Stimulated activated CD4-positive, alpha-beta T cell treated with anti-CD3 and anti-CD28 coated beads, Interleukin-12 subunit alpha, Interleukin-12 subunit beta, amount 100 ng/mL, for 4 hours (primary cell): ENCODE results near the gene APBB3.

Source experiments
- DNase-seq: peaks from one replicate; pipeline ENCODE4 v3.0.0-alpha.2; 2020

APBB3 gene

GRCh38 chr5:140573683-140574082 lies 9.3 kb upstream of the APBB3 start:
- no peak for DNase-seq

GRCh38 chr5:140571105-140571504 lies 6.7 kb upstream of the APBB3 start:
- DNase-seq = no peak

GRCh38 chr5:140570488-140570887 lies 6.1 kb upstream of the APBB3 start:
- no peak for DNase-seq

GRCh38 chr5:140570058-140570457 lies 5.7 kb upstream of the APBB3 start:
- no peak for DNase-seq

GRCh38 chr5:140569197-140569596 lies 4.8 kb upstream of the APBB3 start:
- no peak for DNase-seq

GRCh38 chr5:140568443-140569063 lies 4.2 kb upstream of the APBB3 start:
- no peak for DNase-seq

GRCh38 chr5:140567871-140568270 lies 3.5 kb upstream of the APBB3 start:
- no peak for DNase-seq

- DNase-seq = no peak
These were observed 2.9 kb upstream of the APBB3 start for GRCh38 chr5:140567136-140567818.

GRCh38 chr5:140566665-140567064 lies 2.3 kb upstream of the APBB3 start:
- DNase-seq = no peak

GRCh38 chr5:140565780-140566095 lies 1.3 kb upstream of the APBB3 start:
- no peak for DNase-seq

GRCh38 chr5:140565024-140565779 lies 804 bp upstream of the APBB3 start:
- no peak for DNase-seq

GRCh38 chr5:140563596-140563995 lies 802 bp downstream of the APBB3 start:
- no peak for DNase-seq

GRCh38 chr5:140561753-140562523 lies 2.5 kb downstream of the APBB3 start:
- DNase-seq = no peak

GRCh38 chr5:140560227-140560626 lies 4.2 kb downstream of the APBB3 start:
- DNase-seq = no peak

- DNase-seq = no peak
These were observed 5.9 kb downstream of the APBB3 start for GRCh38 chr5:140558542-140558941.

GRCh38 chr5:140557965-140558364 lies 6.4 kb downstream of the APBB3 start:
- DNase-seq = no peak

- DNase-seq = peak; percentile 82
These were observed 7.1 kb downstream of the APBB3 start, which contains the start of gene SRA1 for GRCh38 chr5:140557136-140557805. Gene SRA1, minus strand, starts transcription at chr5:140557473. Its CDS starts 21 bp downstream, at chr5:140557452.

- no peak for DNase-seq
These were observed 8.0 kb downstream of the APBB3 start for GRCh38 chr5:140556438-140556837.

- DNase-seq = no peak
These were observed 8.6 kb downstream of the APBB3 start for GRCh38 chr5:140555747-140556312.

GRCh38 chr5:140554454-140554853 lies 9.9 kb downstream of the APBB3 start:
- DNase-seq = no peak

- DNase-seq = no peak
These were observed 10.7 kb downstream of the APBB3 start for GRCh38 chr5:140553657-140554056.

- no peak for DNase-seq
These were observed 12.5 kb downstream of the APBB3 start for GRCh38 chr5:140551872-140552271.
